Measurements from ENCODE around the gene PRMT6.

DNA sequence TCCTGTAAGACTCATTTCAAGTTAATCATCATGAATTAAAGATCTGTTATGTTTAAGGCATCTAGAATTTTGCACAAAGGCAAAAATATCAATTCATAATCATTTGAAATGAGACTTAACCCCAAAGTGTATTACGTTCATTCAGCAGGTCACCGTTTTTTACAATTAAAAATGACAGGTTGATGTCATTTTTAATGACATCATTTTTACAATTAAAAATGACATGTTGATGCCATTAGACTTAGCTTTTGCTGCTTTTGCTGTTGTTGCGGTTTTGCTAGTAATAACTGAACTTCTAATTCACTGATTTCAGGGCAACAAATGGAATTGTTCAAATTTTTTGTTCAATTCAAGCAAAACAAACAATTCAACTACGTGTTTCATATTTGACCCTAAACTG is 17.0 kb downstream of the PRMT6 start:
- TF ChIP-seq POLR2AphosphoS5 (IDR thresholded peaks at IDR 0.05; ENCODE audit: low read depth): no peak
- no peak for TF ChIP-seq CTCF (IDR thresholded peaks at IDR 0.05; ENCODE audit: insufficient read depth, low read length)
- no peak for TF ChIP-seq GABPA (IDR thresholded peaks at IDR 0.05; ENCODE audit: low read depth)
- no peak for TF ChIP-seq SPI1 (IDR thresholded peaks at IDR 0.05; ENCODE audit: borderline replicate concordance, low read depth)
- no peak for TF ChIP-seq REST (IDR thresholded peaks at IDR 0.05; ENCODE audit: insufficient replicate concordance, low read depth)

All from HL-60 (cell line).